ENCODE results near the gene ADPRHL1.
"Not testable (repeated sequence)": the region's sequence is repeated elsewhere in the genome, so short reads cannot be mapped to it uniquely, and the experiment has no call there.

Gene ADPRHL1

DNA sequence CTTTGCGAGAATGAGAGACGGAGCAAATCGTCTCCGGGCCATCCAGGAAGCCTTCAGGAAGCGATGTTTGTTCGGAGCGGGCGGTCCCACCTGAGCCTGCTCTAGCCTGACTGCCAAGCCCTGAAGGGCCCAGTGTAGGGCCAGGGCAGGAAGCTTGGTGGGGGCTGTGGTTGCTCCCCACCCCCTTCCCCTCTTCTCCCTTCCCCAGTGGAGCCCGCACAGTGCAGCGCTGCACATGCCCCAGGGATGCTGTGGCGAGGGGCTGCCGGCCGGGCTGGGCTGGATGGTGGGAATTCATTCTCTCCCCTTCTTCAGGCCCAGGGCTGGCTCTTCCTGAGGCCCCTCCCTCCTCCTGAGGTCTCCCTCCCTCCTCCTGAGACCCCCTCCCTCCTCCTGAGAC, 82.2 kb downstream of the ADPRHL1 start:
- DNase-seq (ENCODE audit: low spot score): no peak

DNA sequence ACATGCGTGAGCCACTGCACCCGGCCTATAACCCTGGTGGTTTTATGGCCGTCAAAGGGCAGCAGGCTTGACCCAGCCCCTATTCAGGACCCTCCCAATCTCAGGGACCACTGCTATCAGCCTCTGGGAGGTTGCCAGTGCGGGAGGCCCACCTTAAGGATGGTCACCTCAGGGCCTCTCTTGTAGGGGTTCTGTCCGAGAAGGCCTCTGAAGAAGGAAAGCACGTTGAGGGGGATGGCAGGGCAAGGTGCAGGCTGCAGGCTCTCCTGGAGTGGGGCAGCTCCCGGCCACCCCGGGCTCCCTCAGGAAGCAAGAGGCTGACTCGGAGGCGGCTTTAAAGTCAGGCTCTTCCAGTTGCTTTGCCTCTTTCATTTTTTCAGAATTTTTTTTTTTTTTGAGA, 83.4 kb downstream of the ADPRHL1 start:
- DNase-seq (ENCODE audit: low spot score): no peak

DNA sequence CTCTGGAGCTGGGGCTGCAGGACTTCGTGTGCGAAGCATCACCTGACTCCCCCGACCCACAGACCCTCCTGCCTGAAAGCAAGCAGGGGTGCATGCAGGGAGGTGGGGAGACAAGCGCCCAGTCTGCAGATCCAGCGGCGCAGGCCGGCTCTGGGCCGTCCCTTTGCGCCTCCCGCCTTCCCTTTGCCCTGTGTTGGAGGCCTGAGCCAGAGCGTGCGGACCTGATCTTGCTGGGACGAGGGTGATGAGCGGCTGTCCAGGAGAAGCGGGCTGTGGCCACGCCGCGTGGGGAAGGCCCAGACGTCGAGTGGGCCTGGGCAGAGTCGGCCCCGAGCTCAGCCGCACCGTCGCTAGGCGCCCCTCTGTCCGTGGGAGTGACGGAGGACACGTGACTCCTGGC, 84.1 kb downstream of the ADPRHL1 start:
- DNase-seq (ENCODE audit: low spot score): no peak

DNA sequence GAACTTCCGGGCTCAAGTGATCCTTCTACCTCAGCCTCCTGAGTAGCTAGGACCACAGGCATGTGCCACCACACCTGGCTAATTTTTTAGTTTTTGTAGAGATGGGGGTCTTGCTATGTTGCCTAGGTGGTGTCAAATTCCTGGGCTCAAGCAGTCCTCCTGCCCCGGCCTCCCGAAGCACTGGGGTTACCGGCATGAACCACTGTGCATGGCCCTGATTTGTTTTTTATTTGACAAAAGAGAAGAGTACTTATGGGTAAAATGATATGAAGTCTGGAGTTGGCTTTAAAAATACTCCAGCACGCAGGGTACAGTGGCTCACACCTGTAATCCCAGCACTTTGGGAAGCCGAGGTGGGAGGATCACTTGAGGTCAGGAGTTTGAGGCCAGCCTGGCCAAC, 84.9 kb downstream of the ADPRHL1 start:
- not testable (repeated sequence) for DNase-seq (ENCODE audit: low spot score)

DNA sequence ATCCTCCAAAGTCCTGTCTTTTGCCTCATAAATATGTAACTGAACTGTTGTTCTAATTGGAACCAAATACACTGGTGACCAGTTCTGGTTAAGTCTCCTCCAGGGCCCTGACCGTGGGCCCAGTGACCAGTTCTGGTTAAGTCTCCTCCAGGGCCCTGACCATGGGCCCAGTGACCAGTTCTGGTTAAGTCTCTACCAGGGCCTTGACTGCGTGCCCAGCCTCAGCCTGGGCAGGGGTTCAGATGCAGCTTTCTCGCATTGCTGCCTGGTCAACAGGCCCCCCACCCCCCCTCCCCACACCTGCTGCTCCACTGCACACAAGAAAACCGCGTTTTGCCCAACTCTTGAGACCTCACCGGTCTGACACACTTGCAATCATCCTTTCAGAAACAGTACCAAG, 85.5 kb downstream of the ADPRHL1 start:
- no peak for DNase-seq (ENCODE audit: low spot score)

DNA sequence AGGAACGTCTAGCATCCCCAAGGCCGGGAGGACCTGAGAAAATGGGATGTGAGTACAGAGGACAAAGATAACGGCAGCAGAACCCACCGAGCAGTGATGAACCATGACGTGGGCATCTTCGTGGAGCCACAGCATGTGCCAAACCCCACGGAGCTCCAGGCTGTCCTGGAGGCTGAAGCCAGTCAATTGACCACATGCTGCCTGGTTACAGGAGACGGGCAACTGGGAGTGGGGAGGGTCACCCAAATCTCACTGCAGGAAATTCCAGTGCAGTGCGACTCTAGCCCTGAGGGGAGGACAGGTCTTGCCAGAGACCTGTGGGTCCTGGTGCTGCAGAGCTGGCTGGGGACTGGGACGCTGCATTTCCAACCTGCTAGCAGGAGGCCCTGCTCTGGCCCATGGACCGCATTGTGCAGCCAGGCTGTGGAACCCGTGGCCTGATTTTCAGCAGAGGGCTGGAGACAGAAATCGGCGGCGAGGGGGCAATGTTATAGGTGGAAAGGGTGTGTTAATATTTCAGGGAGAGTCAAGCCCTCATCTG, 86.2 kb downstream of the ADPRHL1 start:
- DNase-seq (ENCODE audit: low spot score): no peak

DNA sequence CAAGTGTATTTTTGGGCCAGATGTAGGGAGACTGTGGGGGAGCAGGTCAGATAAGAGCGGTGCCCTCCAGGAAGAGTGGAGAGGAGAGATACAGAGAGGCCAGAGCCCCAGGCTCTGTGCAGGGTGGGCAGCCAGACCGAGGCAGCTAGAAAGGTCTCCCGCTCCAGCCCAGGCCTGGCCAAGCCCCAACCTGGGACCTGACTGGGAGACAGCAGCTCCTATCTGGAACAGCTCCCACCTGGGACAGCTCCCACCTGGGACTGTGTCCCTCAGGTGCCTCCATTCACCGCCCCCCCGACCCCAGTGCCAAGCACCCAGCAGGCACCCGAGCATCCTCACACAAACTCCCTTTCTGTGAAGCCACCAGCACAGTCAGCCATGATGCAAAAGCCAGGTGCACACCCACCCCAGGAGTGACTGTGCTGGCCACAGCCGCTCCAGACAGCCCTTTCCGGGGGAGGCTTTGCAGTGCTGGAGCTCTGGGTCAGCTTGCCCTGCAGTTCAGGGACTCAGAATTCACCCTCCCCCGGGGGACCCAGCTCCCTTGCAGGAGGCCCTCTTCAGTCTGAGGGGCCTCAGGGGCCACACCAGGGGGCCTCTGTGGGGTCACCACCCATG, 87.2 kb downstream of the ADPRHL1 start:
- DNase-seq (ENCODE audit: low spot score): no peak

DNA sequence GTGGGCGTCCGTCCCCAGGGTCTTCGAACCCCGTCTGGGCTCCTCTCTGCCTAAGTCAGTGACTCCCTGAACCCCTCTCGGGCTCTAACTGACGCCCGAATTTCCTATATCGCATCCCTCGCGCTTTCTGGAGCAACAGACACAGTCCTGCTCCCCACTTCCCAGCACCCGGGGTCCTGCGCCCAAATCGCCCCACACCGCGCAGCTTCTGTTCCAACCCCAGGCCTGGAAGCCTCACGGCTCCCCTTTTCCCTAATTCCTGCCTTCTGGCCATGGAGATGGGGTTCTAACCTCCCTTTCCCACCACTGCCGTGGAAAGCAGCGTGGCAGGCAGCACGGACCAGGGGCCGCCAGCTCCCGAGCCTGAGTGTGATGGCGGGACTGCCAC, 87.7 kb downstream of the ADPRHL1 start:
- DNase-seq (ENCODE audit: low spot score): no peak

DNA sequence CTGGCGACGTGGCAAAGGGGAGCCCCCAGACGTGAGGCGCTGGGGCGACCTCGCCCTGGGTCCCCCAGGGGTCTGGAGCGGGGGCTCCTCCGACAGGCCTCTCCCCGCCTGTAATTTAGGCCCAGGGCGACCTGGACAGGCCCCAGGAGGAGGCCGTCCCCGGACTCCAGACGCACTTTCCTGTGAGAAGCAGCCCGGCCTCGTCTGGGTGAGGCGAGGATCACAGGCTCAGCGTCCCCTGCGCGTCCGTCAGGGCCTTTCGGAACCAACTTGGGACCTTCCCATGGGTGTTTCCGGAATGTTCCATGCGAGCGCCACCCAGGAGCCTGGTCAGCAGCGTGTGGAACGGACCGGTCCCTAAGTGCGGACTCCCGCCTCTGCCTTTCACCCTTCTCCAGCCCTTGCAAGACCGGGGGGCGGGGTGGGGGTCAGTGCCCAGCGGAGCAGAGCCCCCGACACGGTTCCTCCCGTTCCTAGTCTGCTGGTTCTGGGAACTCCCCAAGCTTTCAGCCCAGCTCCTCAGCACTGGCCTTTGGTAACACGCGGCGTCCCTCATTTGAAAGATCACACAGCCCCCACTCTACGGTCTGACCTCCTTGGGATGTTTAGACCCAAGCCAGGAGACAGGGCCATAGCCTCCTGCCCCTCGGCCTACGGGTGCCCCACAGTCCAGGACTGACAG, 88.2 kb downstream of the ADPRHL1 start:
- no peak for DNase-seq (ENCODE audit: low spot score)

DNA sequence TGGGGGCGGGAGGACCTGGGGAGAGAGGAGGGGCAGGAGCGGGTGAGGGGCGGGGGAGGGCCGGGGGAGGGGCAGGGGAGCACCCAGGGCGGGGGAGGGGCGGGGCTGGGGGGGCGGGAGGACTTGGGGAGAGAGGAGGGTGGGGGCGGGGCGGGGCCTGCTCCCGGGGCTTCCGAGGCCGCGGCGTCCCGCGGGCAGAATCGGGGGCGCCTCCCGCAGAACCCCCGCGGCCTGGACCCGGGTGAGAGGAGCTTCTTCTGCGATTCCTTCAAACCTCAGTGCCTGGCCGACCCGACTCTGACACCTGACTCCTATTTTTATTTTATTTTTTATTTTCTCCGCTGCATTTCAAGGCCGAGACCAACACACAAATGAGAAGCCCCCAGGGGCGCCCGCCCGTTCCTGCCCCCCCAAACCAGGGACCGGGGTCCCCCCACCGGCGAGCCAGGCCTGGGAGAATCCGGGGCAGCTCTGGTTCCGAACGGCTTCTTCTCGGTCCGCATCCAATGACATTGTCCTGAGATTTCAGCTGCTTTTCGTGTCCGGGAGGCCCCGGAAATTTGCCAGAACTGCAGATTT, 88.9 kb downstream of the ADPRHL1 start:
- peak; percentile 49 for DNase-seq (ENCODE audit: low spot score)

DNA sequence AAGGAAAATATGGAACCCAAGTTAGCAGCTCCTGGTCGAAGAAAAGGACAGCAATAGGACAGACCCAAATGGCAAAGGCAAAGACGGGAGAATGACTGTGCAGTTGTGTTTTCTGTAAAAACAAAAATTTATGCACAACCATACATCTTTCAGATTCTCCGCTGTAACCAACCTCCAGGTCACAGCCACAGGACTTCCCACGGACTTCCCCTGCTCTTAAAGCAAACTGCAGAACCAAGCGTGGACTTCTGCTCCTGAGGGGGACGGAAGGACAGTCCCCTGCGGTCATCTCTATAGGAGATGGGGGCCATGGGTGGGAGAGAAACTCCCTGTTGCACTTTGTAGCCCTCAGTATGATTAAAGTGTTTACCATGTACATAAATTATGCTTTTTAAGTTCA, 91.9 kb downstream of the ADPRHL1 start:
- DNase-seq (ENCODE audit: low spot score): no peak

DNA sequence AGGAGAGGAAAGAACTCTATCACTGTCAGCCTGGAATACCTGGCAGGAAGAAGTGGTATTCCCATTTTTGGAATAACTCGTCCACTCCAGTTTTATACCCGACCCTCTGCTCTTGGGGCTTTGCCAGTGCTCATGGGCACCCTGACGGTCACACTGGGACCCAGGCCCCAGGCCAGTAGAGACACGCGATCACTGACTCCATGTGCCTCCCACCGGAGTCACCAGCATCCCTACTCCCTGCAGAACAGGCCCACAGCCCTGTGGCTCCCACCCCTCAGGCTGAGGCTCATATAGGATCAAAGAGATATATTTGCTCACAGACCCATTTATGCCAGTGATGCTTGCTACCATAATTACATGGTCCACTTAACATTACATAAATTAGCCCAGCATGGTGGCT, 92.8 kb downstream of the ADPRHL1 start:
- DNase-seq (ENCODE audit: low spot score): no peak

DNA sequence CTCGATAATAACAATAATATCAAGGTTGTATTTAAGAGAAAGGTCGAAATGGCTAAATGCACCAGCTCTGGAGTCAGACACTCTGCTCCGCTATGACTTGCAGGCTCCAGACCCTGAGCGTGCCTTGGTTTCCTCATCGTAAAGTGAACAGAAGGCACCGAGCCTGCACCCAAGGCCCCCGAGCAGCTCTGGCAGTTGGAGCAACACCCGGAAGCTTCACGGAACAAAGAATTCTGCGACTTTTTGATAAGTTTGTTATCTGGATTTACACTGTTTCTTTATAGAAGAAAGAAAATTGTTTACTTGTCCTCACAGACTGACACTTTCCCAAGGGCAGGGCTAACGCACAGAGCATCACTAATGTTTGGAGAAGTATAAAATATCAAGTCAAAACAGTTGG, 93.7 kb downstream of the ADPRHL1 start:
- DNase-seq (ENCODE audit: low spot score): no peak

DNA sequence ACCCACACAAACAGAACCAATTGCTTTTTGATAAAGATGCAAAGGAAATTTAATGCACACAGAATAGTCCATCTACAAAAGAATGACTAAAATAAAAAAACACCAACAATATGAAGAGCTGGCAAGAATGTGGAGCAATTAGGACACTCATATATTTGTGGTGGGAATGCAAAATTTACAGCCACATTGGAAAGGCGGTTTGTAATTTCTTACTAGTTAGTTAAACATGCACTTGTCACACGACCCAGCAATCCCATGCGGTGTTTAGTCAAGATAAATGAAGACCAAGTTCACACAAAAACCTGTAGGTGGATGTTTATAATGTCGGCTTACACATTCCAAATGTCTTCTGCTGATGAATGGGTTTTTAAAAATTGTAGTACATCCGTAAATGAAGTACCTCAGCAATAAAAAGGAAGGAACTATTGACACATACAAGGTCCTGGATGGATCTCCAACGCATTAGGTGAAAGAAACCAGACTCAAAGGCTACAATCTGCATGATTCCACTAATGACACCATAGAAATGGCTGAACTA, 94.6 kb downstream of the ADPRHL1 start:
- DNase-seq (ENCODE audit: low spot score): no peak

DNA sequence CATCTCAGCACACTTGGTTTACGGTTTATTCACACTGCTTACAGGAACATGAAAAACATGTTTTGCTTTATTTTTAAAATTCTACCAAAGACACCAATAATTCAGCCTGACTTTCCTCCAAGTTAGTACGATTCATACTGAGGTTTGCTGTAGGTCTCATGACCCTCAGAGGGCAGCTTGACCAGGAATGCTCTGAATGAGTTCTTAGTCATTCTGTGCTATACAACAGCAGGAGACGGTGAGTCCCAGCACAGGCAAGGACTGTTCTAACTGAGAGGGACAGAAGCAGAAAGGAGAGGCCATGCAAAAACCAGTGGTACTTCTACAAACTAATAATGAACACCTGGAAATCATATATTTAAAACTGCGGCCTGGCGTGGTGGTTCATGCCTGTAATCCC, 95.8 kb downstream of the ADPRHL1 start:
- DNase-seq (ENCODE audit: low spot score): peak; percentile 50

DNA sequence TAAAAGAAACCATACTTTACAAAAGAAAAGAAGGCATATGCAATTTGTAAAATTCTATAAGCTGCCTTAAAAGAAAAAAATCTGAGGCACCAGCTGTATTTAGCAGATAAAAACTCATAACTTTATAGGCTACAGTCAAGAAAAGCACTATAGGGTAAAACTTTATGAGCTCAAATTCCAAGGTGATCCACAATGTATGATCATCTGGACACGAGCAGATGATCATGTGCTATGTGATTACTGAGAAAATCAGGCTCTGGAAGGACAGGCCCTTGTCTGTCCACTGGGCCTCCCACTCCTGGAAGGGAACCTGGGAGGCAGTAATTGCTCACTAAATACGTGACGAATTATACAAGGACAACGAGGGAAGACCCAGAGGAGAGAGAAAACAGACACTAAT, 96.7 kb downstream of the ADPRHL1 start:
- no peak for DNase-seq (ENCODE audit: low spot score)

DNA sequence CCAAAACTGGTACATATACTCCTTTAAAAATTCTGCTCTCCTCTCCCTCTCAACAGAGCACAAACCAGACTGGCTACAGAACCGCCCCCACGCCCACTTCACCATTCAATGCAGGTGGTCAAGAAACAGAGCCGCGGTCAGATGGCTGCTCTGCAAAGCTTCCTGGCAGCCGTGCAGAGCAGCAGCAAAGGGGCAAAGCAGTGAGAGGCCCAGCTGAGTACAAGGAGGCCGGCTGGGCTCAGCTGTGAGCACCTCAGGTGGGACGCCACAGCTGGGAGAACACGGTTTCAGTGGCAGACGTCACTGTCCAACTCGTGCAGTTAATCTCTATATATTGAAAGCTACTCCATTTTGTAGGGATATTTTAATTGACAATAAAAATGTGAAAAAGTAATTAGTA, 97.7 kb downstream of the ADPRHL1 start:
- DNase-seq (ENCODE audit: low spot score): no peak

DNA sequence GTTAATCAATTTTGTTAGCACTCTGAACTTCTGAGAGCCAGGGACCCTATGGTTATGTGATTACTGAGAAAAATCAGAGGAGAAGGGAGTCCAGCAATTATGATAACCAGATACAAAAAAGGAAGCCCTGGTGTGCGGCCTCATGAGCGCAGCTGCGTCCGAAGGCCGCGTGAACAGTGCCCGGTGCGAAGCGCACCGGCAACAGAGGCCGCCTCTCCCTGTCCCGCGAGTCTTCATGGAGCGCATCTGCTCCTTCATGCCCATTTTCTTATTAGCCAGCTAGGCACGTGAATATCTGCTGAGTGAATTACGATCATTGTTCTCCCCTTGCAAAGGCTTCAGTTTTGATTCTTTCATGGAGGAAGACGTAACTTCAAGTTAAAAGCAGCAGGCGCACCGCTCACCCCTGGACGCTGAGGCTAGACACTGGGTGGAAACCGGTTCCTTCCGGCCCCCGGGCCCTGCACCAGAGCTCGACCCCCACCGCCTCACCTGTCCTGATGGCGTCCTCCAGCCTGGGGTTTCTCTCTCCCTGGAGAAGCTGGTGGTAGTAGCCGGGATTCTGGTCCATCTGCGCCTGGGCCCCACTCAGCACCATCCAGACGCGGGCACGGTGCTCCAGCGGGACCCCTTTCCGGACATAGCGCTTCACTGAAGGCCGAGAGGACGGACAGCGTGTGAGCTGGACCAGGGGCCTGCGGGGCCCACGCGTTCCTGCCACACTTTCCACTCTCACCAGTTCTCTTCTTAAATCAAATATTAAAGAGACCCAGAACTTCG, 98.3 kb downstream of the ADPRHL1 start:
- DNase-seq (ENCODE audit: low spot score): no peak

DNA sequence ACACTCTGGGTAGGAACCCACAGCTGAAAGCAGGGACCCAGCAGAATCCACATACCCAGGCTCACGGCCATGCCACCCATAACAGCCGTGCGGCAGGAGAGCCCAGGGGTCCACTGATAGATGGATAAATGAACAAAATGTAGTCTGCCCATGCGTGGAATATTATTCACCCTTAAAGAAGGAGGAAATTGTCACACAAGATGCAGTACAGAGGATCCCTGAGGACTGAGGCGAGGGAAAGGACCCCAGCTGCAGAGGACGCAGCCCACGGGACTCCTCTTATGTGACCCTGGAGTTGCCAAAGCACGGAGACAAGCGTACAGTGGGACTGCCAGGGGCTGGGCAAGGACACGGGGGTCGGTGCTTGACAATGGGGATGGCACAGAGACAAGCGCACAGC, 100.0 kb downstream of the ADPRHL1 start:
- DNase-seq (ENCODE audit: low spot score): no peak

DNA sequence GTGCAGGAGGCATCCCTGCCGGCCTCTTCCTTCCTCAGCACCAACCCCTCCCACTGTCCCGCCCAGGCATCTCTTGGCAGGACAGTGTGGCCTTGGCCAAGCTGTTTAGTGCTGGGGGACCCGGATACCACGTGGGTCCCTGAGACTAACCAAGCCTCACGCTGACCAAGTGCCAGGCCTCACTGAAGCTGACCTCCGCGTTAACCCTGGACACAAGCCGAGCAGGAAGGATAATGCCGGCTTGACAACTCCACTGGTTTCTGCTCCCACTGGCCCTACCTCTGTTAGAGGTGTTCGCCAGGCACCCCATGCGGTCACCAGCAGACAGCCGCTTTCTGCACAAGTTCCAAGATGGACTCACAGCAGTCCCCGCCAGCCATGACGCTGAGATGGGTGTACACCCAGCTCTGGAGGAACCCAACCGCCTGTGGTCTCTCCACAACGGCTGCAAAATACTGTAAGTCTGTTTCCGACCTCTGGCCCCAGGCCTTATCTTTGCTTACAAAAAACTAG, 101.7 kb downstream of the ADPRHL1 start:
- DNase-seq (ENCODE audit: low spot score): no peak

DNA sequence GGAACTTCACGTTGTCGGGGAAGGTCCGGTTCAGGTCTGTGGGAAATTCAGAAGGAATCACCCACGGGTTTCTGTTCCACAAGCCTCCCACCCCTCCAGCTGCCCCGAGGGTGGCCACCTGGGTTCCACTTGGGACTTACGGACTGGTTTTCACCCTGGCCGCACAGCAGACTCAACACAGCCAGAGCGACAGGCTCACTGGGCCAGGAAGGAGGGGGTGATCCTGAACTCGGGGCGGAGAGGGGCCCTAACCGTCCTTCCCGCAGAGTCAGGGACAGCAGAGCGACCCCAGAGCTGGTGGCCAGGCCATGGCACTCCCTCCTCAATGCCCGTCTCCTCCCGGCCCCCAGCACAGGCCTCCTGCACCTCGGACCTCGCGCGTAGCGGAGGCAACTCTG, 102.4 kb downstream of the ADPRHL1 start:
- DNase-seq (ENCODE audit: low spot score): no peak

Data from GM03348 (cell line).